Central memory CD8-positive, alpha-beta T cell (primary cell): ENCODE measurements around the gene CD160.
"Not testable (repeated sequence)": the region's sequence is repeated elsewhere in the genome, so short reads cannot be mapped to it uniquely, and the experiment has no call there.

ENCODE experiments used
- ATAC-seq: fragments of 150-1000 bp; cut with Tn5 transposase; replicated peaks from 2 replicates; pipeline ENCODE4 v1.10.0; 2022; ENCODE audit warnings: mild to moderate bottlenecking, moderate FRiP score, moderate number of reproducible peaks; ENCODE audit not compliant: poor library complexity, severe bottlenecking; ENCODE audit errors: extremely low read depth
- DNase-seq, 2 donors: peaks; one replicate each; pipeline ENCODE4 v3.0.0; 2021; ENCODE audit warnings: low spot score in 2 of 2
- H3K27ac Mint-ChIP-seq: one replicate; pipeline ENCODE4 v1.8.0; 2022; ENCODE audit warnings: low read depth, mild to moderate bottlenecking, moderate library complexity, mixed read lengths
- H3K27me3 Mint-ChIP-seq: one replicate; pipeline ENCODE4 v1.8.0; 2022; ENCODE audit warnings: mixed read lengths
- H3K36me3 Mint-ChIP-seq: one replicate; pipeline ENCODE4 v1.8.0; 2022; ENCODE audit warnings: mild to moderate bottlenecking, moderate library complexity, mixed read lengths; ENCODE audit not compliant: insufficient read depth
- H3K4me1 Mint-ChIP-seq: one replicate; pipeline ENCODE4 v1.8.0; 2022; ENCODE audit warnings: mixed read lengths
- H3K4me3 Mint-ChIP-seq: one replicate; pipeline ENCODE4 v1.8.0; 2022; ENCODE audit warnings: mild to moderate bottlenecking, moderate library complexity, mixed read lengths
- H3K9me3 Mint-ChIP-seq: one replicate; pipeline ENCODE4 v1.8.0; 2022; ENCODE audit warnings: mixed read lengths

CD160 gene

GRCh38 chr1:145750426-145750825 lies 31.1 kb downstream of the CD160 start:
- Mint-ChIP-seq H3K27ac (no peak overlapping the region), H3K4me3 (no peak overlapping the region), H3K27me3 (no peaks in the 10 kb centered on the region), H3K4me1 (peaks cover 8% of the 10 kb centered on the region), H3K9me3 (no peaks in the 10 kb centered on the region), H3K36me3 (peaks cover 43% of the 10 kb centered on the region)
- DNase-seq, result no peak
- ATAC-seq, result no peak

- H3K27me3 Mint-ChIP-seq, result no peaks in the 10 kb centered on the region
- ATAC-seq, result no peak
- peaks cover 12% of the 10 kb centered on the region for H3K4me1 Mint-ChIP-seq
Measured at GRCh38 chr1:145751491-145752037, 32.3 kb downstream of the CD160 start.

DNA sequence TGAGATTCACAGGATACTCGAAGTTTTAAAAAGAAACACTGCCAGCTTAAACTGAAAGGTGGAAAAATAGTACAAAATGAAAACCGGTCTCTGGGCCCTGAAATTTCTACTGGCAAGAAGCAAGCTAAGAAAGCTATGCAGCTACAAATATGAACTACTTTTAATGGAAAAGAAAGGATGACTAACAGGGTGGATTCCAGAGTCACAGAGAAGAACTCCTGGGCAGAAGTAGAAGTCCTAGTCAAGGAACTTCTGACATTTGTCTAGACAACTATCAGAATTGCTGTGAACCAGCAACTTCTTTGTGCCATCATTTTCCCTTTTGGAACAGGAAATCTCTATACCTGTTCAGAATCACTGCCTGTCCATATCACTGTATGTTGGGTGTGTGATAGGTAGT lies 38.1 kb downstream of the CD160 start:
- no peaks in the 10 kb centered on the region for H3K9me3 Mint-ChIP-seq

More at GRCh38 chr1:145751491-145752037, 32.3 kb downstream of the CD160 start:
- Mint-ChIP-seq H3K27ac (no peak overlapping the region), H3K9me3 (no peaks in the 10 kb centered on the region), H3K36me3 (peaks cover 42% of the 10 kb centered on the region), H3K4me3 (no peak overlapping the region)
- DNase-seq, result no peak

GRCh38 chr1:145758116-145758515 lies 38.8 kb downstream of the CD160 start:
- no peaks in the 10 kb centered on the region for H3K27me3 Mint-ChIP-seq
- H3K9me3 Mint-ChIP-seq, result no peaks in the 10 kb centered on the region
- no peak overlapping the region for H3K27ac Mint-ChIP-seq
- no peak for DNase-seq
- ATAC-seq, result no peak
- peaks cover 19% of the 10 kb centered on the region for H3K4me1 Mint-ChIP-seq
- no peak overlapping the region for H3K4me3 Mint-ChIP-seq
- H3K36me3 Mint-ChIP-seq, result peaks cover 12% of the 10 kb centered on the region

More for the DNA sequence above, 38.1 kb downstream of the CD160 start:
- ATAC-seq (no peak), DNase-seq (no peak)
- H3K4me1 Mint-ChIP-seq, result peaks cover 19% of the 10 kb centered on the region
- H3K27ac Mint-ChIP-seq, result no peak overlapping the region
- no peak overlapping the region for H3K4me3 Mint-ChIP-seq
- H3K36me3 Mint-ChIP-seq, result peaks cover 18% of the 10 kb centered on the region
- H3K27me3 Mint-ChIP-seq, result no peaks in the 10 kb centered on the region

DNA sequence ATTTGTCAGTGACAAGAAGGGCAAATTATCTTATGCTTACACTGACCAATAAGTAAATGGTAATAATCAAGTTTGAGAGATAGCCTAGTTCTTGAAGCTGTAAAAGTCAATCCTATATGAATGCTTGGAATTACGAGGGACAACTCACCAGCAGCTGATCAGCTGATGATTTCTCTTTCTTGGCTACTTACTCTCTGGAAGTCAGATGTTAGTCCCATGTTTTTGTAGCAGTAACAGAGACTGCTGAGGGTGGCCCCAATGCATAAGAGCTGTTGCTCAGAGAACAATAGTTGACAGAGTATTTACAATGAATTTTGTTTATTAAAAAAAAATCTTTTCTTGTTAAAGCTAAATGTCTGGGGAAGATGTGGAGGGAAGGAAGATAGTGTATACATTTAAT lies 39.3 kb downstream of the CD160 start:
- Mint-ChIP-seq H3K4me1 (peaks cover 19% of the 10 kb centered on the region), H3K4me3 (no peak overlapping the region), H3K36me3 (peaks cover 13% of the 10 kb centered on the region), H3K9me3 (no peaks in the 10 kb centered on the region), H3K27ac (no peak overlapping the region), H3K27me3 (no peaks in the 10 kb centered on the region)
- ATAC-seq (no peak), DNase-seq (no peak)

DNA sequence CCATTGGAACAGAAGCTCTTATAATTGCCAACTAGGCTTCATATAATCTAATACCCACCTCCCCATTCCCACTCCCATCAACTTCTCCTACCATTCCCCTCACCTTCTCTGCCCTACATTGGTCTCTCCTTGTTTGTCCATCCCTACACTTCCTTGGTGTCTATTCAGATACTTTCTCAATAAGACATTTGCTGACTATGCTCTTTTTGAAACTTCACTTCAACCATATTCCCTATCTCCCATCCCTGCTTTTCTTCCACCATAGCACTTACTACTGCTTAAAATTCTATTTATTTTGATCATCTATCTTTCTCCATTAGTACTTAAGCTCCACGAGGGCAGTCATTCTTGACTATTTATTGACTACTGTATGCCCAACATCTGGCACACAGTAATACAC lies 40.4 kb downstream of the CD160 start:
- DNase-seq, result no peak
- H3K36me3 Mint-ChIP-seq, result peaks cover 14% of the 10 kb centered on the region
- H3K27me3 Mint-ChIP-seq, result no peaks in the 10 kb centered on the region
- H3K9me3 Mint-ChIP-seq, result no peaks in the 10 kb centered on the region
- ATAC-seq, result no peak
- H3K4me1 Mint-ChIP-seq, result peaks cover 15% of the 10 kb centered on the region
- no peak overlapping the region for H3K4me3 Mint-ChIP-seq
- H3K27ac Mint-ChIP-seq, result no peak overlapping the region

DNA sequence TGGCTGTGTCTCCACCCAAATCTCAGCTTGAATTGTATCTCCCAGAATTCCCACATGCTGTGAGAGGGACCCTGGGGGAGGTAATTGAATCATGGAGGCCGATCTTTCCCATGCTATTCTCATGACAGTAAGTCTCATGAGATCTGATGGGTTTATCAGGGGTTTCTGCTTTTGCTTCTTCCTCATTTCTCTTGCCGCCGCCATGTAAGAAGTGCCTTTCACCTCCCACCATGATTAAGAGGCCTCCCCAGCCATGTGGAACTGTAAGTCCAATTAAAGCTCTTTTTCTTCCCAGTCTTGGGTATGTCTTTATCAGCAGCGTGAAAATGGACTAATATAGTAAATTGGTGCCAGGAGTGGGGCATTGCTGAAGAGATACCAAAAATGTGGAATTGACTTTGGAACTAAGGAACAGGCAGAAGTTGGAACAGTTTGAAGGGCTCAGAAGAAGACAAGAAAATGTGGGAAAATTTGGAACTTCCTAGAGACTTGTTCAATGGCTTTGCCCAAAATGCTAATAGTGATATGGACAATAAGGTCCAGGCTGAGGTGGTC lies 41.2 kb downstream of the CD160 start:
- Mint-ChIP-seq H3K27ac (peak overlapping the region; percentile 49), H3K36me3 (peaks cover 13% of the 10 kb centered on the region), H3K4me1 (peaks cover 11% of the 10 kb centered on the region)
- DNase-seq, H3K4me3 Mint-ChIP-seq, H3K9me3 Mint-ChIP-seq, H3K27me3 Mint-ChIP-seq, ATAC-seq: not testable (repeated sequence)

DNA sequence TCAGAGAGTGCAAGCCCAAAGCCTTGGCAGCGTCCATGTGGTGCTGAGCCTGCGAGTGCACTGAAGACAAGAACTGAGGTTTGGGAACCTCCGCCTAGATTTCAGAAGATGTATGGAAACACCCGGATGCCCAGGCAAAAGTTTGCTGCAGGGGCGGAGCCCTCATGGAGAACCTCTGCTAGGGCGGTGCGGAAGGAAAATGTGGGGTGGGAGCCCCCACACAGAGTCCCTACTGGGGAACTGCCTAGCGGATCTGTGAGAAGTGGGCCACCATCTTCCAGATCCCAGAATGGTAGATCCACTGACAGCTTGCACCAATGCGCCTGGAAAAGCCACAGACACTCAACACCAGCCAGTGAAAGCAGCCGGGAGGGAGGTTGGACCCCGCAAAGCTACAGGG lies 42.2 kb downstream of the CD160 start:
- not testable (repeated sequence) for H3K4me1 Mint-ChIP-seq

GRCh38 chr1:145762001-145762400 lies 42.7 kb downstream of the CD160 start:
- DNase-seq, ATAC-seq, H3K27me3 Mint-ChIP-seq, H3K27ac Mint-ChIP-seq, H3K4me1 Mint-ChIP-seq, H3K4me3 Mint-ChIP-seq, H3K9me3 Mint-ChIP-seq: not testable (repeated sequence)
- peaks cover 10% of the 10 kb centered on the region for H3K36me3 Mint-ChIP-seq

More for the DNA sequence above, 42.2 kb downstream of the CD160 start:
- not testable (repeated sequence) for ATAC-seq, DNase-seq, H3K4me3 Mint-ChIP-seq, H3K9me3 Mint-ChIP-seq, H3K27me3 Mint-ChIP-seq, H3K27ac Mint-ChIP-seq
- peaks cover 10% of the 10 kb centered on the region for H3K36me3 Mint-ChIP-seq

DNA sequence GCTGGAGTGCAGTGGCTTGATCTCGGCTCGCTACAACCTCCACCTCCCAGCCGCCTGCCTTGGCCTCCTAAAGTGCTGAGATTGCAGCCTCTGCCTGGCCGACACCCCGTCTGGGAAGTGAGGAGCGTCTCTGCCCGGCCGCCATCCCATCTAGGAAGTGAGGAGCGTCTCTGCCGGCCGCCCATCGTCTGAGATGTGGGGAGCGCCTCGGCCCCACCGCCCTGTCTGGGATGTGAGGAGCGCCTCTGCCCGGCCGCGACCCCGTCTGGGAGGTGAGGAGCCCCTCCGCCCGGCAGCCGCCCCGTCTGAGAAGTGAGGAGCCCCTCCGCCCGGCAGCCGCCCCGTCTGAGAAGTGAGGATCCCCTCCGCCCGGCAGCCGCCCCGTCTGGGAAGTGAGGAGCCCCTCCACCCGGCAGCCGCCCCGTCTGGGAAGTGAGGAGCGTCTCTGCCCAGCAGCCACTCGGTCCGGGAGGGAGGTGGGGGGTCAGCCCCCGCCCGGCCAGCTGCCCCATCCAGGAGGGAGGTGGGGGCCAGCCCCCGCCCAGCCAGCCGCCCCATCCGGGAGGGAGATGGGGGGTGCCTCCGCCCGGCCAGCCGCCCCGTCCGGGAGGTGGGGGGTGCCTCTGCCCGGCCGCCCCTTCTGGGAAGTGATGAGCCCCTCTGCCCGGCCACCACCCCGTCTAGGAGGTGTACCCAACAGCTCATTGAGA lies 45.1 kb downstream of the CD160 start:
- DNase-seq, H3K4me3 Mint-ChIP-seq, H3K9me3 Mint-ChIP-seq, ATAC-seq, H3K4me1 Mint-ChIP-seq, H3K27me3 Mint-ChIP-seq, H3K27ac Mint-ChIP-seq: not testable (repeated sequence)
- H3K36me3 Mint-ChIP-seq, result peaks cover 20% of the 10 kb centered on the region

GRCh38 chr1:145765127-145765526 lies 45.8 kb downstream of the CD160 start:
- not testable (repeated sequence) for H3K27ac Mint-ChIP-seq, H3K4me1 Mint-ChIP-seq, H3K27me3 Mint-ChIP-seq, ATAC-seq, DNase-seq, H3K4me3 Mint-ChIP-seq, H3K9me3 Mint-ChIP-seq
- H3K36me3 Mint-ChIP-seq, result peaks cover 20% of the 10 kb centered on the region

DNA sequence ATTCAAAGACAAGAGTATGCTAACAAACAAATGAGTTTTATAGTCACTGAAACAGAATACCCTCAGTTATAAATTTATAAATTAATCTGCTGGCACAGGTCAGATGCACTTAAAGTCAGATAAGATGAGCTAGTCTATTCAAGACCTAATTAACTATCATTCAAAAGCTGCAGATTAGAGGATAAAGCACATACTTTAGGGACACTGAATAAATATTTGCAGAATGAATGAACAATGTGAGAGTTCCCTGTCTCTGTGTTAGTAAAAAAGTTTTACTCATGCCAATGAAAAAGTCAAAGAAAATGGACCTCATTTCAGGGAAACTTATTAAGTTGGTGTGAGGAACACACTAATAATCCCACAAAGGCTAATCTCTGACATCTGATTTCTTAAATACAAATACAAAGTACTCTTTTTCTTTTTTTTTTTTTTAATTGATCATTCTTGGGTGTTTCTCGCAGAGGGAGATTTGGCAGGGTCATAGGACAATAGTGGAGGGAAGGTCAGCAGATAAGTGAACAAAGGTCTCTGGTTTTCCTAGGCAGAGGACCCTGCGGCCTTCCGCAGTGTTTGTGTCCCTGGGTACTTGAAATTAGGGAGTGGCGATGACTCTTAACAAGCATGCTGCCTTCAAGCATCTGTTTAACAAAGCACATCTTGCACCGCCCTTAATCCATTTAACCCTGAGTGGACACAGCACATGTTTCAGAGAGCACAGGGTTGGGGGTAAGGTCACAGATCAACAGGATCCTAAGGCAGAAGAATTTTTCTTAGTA lies 46.5 kb downstream of the CD160 start:
- DNase-seq, H3K27ac Mint-ChIP-seq, H3K4me3 Mint-ChIP-seq, H3K4me1 Mint-ChIP-seq, H3K9me3 Mint-ChIP-seq, H3K27me3 Mint-ChIP-seq, ATAC-seq: not testable (repeated sequence)
- H3K36me3 Mint-ChIP-seq, result peaks cover 19% of the 10 kb centered on the region
